Epithelial cell of prostate (primary cell): ENCODE measurements around the gene AGPAT4.

Source experiments
- DNase-seq: peaks from one replicate; pipeline ENCODE4 v3.0.0-alpha.2; 2011; ENCODE audit warnings: low read depth, low spot score
- H3K27ac ChIP-seq: fragments of 450-650 bp; 2 replicates; pipeline ENCODE4 v1.5.1; 2017; ENCODE audit warnings: mild to moderate bottlenecking

Gene AGPAT4

DNA sequence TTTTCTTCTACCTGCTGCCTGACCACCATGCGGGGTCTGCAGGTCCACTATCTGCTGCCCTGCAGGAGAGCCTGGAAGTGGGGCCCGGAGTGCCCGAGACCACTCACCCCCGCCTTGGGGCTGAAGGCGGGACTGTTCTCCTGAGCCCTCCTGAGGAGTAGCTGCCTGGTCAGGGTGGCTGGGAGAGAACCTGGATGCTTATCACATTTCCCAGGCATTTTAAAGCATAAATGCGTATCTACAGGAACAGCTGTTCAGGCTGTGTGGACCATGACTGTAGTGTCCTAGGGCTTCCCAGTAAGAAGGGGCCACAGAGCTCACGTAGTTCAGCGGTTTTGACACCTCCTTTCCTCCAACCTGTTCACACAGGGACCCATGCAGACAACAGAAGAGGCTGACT is 123.3 kb downstream of the AGPAT4 start:
- no peak for DNase-seq
- H3K27ac ChIP-seq = no peak overlapping the region

DNA sequence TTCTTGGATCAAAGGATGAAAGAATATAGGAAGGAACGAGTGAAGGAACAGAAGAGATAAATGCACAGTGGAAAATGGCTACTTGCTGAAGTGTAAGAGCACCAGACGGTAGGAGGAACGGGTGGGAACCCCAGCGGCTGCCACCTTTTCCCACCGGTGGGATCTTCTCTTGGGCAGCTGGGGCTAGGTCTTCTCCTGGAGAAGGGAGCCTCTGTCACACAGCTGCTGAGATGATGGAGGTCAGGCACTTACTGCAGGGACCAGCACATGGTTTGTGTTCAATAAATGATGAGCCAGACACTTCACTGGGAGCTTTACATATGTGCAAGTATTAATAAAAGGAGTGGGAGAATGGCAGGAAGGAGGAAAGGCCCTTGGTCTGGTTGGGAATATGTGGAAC is 123.7 kb downstream of the AGPAT4 start:
- DNase-seq = no peak
- H3K27ac ChIP-seq = no peak overlapping the region

DNA sequence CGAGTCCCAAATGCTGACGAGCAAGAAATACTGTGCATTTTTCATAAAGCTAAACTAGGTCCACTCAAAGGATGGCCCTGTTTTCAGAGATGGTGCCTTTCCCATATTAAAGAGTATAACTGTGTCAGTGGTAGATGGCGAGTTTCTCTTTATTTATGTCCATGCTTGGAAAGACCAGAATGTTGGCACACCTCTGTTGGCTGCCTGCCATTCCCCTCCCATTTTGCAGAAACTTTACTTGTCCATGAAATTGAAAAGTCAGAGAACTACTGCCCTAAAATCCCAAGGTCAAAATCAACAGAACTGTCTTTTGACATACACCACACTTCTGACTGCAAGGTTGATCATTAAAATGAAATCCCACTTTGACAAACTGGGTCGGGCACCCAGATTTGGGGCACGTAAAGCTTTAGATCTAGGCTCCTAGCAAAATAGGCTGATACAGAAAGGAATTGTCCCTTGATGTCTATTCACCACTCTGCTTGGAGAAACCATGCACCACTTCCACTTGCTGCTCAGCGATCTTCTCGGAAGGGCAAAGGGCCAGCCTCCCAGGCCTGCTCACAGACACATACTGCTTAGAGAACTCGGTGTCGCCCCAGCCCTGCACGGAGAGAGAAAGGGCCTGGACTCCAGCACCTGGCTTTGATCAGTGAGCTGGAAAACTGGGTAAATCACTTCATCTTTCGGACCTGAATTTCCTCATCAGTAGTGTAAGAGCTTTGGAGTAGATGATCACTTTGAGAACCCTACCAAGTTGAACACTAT is 130.0 kb downstream of the AGPAT4 start:
- no peak for DNase-seq
- H3K27ac ChIP-seq = no peak overlapping the region

DNA sequence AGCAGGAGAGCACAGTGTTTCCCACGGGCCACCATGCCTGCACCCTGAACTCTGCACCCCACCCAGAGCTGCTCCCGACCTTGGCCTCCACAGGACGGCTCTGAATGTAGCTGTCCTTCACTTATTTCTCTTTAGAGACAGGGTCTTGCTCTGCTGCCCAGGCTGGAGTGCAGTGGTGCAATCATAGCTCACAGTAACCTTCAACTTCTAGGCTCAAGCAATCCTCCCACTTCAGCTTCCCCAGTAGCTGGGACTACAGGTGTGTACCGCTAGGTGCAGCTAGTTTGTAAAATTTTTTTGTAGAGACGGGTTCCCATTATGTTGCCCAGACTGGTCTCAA is 130.9 kb downstream of the AGPAT4 start:
- DNase-seq = no peak

DNA sequence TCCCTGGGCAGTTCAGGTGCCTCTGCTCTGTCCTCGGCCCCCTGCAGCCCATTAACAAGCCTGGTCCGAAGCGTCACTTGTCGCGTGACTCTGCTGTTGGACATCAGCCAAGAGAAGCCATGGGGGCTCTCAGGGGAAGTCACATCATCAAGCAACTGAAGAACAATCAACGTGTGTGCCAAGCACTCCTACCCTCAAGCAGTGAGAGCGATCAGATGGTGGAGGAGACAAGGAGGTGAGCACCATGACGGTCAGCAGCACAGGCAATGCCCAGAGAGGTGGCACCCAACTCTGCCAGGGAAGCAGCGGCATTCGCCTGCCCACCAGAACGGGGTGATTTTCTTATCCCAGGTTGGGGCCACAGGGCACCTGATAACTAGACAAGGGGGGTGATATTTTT is 132.7 kb downstream of the AGPAT4 start:
- DNase-seq = no peak
- H3K27ac ChIP-seq = no peak overlapping the region

More for the DNA sequence above, 130.9 kb downstream of the AGPAT4 start:
- H3K27ac ChIP-seq = no peak overlapping the region

DNA sequence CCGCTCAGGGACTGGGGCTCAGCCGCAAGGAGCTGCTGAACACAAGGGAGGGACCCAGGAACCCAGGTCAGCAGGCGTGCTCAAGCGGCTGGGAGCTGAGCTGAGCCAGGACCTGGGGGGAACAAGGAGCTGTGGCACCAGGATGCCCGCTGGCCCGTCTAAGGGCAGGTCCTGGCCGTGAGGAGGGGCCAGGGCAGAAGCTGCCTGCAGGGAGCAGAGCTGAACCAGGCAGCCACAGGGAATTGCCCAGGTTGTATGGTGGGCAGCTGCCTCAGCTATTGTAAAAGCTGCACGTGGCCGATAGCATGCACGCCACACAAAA is 133.3 kb downstream of the AGPAT4 start:
- no peak overlapping the region for H3K27ac ChIP-seq
- DNase-seq = no peak

DNA sequence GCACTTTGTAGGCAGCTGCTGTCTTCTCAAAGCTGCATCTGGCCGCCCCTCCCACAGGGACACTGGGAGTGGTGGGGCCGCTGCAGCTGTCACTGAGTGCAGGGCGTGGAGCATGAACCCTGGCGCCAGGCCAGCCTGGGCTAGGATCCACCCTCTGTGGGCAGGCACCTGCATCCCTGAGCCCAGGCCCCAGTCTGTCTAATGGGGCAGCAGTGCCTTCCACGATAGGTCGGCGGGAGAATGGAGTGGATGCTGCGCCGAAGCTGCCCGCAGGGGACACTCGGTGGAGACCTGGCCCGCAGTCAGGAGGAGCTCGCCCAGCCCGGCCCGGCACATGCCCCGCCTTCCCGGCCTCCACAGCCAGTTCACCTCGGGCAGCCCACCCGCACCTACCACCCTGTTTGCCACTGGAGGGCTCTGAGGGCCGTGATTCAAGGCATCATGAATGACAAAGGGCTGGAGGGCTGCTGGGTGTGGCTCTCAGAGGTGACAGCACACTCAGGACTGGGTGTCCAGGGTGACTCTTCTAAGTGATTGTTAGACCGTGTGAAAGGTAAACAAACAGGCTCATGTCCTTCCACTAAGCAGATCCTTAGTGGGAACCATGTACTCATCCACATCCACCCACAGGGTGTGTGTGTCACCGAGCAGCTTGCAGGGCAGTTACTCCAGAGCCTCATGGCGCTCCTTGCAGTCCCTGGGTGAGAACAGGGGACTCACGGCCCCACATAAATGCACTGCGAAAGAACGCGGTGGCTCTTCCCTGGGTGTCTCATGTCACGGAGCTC is 133.9 kb downstream of the AGPAT4 start:
- no peak overlapping the region for H3K27ac ChIP-seq
- DNase-seq = no peak

DNA sequence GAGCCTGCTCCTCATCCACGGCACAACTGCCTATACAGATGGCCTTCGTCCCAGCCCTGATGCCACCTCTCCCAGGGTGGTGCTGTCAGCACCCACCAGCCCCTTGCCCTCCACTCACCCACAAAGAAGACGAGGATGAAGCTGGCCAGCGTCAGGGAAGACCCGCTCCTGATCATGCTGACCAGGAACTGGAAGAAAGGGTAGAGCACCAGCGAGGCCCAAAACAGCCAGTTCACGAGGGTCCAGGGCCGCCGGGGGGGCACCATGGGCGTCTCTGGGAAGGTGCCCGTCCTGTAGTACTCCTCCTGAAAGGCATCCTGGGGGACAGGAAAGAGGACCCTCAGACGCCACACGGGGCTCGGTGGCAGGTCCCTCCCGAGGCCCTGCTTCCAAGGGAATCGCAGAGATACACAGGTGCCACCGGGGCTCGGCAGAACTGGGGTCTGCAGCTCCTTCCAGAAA is 134.5 kb downstream of the AGPAT4 start:
- DNase-seq = no peak
- no peak overlapping the region for H3K27ac ChIP-seq

DNA sequence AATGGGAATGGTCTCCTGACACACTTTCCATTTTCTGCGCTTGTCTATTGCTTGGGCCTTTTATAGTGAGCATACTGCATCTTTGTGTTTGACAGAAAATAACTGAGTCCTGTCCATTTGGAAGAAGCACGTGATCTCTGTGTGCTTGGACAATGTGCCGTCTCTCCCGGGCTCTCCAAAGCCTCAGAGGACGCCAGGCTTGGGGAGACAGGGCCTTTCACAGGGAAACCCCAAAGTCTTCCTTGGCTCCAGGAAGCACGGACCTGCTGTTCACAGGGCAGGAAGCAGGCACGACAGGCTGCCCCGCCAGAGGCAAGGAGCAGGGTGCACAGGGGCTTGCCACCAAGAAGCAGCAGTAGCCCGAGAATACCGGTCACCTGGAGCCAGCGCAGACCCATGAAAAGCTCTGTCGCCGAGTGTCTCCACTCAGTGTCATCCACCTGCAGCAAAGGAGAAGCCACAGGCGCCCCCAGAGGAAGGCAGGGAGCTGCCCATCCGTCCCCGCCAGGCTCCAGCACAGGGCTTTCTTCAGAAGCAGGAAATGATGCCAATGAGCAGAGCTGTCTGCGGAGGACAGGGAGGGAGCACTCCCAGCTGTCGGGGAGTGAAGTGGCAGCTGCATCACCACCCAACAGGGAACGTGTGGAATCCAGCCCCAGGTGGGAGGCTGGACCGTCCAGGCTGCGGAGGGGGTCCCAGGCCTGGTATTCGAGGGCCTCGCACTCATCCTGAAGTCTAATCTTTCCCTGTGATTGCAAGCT is 135.1 kb downstream of the AGPAT4 start:
- DNase-seq = no peak
- H3K27ac ChIP-seq = no peak overlapping the region

DNA sequence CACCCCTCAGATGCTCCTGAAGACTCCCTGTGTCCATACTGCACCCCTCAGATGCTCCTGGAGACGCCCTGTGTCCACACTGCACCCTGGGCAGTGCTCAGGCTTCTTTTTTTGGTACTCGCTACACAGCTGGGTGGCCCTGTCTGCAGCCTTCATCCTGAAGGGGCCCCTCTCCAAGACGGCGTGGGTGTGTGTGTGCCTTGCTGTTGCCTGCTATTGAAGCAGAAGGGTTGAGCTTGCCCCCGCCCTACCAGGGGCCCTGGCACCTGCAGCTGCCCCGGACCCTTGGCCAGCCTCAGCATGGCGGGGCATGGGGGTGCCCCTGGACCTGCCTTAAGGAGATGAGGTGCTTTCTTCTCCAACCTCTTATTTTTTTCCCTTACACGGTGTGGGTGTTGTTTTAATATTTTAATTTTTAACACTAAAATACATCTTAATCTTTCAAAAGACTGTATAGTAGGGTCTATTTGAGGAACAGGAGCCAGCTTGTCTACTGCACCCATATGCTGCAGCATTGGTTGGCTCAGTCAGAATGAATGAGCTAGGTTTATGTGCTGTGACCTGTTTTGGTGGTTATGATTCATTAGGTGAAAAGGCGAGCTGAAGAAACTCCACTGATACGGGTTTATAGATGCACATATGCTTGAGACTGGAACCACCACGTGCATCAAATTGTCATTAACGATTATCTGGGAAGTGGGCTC is 135.9 kb downstream of the AGPAT4 start:
- DNase-seq = peak; percentile 79

DNA sequence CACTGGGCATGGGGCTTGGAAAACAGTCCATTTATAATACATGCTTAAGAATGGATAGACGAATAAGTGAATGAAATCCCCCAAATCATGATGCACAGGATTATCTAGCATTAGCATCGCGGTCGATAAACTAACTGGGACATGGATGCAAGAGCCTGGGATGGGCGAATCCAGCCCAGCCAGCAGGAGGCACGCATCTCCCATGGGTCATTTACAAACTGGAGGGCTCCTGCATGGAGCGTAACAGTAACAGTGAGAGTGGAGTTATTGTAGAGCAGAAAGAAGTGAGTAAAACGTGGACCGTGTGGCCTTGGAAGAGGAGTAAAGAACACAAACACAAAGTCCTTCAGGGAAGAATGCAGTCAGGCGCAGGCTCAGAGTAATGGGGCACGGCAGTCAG is 136.5 kb downstream of the AGPAT4 start:
- no peak for DNase-seq
- H3K27ac ChIP-seq = no peak overlapping the region

More for the DNA sequence above, 135.9 kb downstream of the AGPAT4 start:
- H3K27ac ChIP-seq = no peak overlapping the region

DNA sequence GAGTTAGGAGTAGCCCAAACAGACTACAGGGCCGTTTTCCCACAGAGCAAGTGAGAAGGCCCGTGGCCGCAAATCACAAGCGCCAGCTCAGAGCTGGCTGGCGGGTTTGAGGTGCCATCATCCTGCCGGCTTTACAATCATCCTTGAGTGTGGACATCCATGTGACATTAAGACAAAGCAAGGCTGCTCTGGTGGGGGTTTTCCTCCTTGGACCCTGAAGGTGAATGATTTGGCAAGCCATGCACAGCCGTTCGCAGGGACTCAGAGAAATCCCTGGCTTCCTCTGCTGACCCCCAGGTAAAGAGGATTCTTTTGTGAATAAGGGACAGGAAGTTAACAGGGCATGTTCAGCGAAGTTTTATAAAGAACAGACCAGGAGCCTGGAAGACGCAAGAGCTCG is 137.2 kb downstream of the AGPAT4 start:
- H3K27ac ChIP-seq = no peak overlapping the region
- DNase-seq = no peak

DNA sequence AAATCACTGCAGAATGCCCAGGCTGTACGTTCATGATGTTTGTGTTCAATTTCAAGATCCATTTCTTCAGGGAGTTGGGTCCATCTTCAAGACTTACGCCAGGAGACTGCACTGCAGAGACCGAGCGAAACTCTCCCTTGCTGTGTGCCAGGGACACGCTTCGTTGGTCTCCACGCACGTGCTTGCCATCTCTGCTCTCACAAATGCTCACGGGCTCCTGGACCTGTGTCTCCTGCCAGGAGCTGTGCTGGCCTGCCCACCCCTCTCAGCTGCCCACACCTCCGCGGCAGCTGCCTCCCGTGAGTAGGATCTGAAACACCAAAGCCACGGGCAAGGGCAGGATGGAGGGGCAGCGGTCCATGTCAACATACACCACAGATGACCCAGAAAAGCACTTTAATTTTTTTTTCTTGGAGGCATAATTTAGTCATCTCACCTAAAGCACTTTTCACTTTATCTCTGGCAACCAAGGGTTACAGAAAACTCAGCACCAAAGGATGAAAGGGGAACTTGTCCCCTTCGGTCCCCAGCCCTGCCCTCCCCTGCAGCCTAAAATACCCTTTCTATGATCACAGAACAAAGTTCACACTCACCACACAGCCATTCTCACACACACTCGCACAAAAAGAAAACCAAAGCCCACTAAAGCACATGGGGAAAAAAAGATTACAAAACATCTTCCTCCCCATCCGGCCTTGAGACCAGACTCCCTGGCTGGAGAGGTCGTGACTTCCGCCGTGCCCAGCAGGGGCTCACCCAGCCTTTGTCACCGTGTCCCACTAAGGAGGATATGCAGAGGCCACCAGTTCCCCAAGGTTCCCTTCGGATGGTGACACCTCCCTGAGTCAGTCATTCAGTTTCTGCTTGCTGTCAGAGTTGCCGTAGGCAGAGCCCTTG is 137.9 kb downstream of the AGPAT4 start:
- no peak for DNase-seq
- no peak overlapping the region for H3K27ac ChIP-seq

DNA sequence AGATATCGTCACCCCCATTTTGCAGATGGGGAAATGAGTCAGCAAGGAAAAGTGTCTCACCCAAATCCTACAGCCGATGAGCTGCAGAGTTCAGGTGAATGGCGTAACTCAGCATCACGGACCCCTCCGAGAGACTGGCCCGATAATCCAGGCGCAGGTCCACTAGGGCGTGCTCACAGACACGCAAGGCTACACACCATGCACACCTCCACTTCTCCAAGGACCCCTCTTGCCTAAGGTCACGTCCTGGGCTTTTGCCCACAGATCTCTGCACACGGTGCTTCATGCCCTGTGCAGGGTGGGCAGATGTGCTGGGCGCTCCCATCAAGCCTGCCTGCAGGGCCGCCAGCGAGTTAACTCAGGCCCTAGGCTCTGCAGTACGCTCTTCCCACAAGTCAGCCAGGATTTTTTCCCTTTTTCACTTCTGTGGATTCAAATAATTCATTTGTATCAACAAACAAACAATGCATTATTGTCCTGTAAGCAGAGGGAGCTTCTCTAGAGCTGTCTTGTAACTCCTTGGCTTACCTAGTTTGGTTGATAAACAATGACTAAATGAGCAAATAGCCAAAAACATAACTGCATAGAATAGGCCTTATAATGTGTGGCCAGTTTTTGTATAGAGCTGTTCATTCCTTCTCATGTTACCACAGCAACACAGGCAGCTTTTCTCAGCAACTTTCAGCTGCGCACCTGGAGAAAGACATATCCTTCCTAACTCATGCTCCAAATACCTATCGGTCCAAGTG is 139.1 kb downstream of the AGPAT4 start:
- no peak for DNase-seq
- H3K27ac ChIP-seq = no peak overlapping the region

DNA sequence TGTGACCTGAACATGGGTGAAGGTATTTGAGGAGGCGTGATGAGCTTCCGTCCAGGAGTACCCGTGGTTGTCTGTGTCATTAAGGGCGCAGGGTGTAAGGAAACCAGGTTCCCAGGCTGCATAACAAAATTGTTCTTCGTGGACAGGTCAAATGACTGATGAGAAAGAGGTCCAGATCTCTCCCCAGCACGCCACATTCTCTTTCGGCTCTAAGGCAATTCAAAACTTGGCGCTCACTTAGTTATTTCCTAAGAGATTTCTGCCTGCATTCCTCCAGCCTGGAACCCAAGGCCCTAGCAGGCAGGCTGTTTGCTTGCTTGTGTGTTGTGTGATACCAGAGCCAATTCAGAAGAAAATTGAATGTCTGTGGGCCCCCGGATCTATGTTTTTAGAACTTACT is 139.9 kb downstream of the AGPAT4 start:
- no peak for DNase-seq
- no peak overlapping the region for H3K27ac ChIP-seq

DNA sequence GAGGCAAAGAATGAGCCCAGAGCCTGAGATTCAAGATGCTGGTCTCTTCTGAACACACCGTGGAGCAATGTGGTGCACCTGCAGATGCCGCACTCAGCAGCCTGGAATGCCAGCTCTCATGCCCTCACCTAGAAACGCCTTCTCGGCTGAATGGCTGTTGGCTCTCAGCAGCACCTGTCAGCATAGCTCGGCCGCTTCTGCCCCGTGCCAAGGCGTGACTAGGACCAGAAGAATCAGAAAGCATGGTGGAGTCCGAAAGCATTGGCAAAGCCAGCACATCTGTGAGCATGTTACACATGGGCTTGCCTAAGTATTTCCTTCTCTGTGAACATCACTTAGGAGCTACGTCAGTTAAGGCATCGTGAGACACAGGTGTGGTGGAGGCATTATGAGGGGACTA is 141.5 kb downstream of the AGPAT4 start:
- DNase-seq = no peak
- H3K27ac ChIP-seq = no peak overlapping the region

DNA sequence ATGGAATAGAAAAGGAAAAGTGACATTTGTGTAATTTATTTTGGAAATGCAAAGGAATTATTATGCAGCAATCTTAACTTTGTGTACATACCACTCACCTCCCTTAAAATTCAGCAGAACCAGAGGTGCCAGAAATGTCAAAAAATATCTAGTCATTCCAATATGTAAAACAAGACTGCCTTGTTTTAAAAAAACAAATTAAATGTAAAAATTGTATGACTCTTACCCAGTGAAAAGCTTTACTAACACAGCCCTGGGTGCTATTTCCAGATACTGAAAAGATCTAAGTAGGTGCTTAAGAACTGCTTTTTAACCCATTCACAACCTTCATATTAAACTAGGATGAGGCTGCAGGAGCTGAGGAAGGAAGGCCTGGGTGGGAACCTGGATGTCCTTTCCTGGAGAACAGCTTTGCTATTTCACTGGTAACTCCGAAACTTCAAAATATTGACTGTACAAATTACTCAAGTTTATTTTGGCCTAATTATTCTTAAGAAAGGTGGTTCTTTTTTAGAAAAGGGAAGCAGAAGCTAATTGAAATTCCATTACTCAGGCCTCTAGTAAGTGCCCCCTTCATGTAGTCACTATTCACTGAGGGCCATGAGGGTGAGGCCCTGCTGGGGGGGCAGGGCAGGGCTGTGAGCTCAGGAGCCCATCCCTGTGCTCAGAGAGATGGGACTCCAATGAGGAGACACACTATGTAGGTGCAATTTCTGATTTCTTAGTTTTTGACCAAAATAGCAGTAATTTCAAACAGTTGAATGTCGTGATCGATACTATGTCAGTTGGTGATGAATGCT is 142.7 kb downstream of the AGPAT4 start:
- no peak for DNase-seq
- no peak overlapping the region for H3K27ac ChIP-seq

DNA sequence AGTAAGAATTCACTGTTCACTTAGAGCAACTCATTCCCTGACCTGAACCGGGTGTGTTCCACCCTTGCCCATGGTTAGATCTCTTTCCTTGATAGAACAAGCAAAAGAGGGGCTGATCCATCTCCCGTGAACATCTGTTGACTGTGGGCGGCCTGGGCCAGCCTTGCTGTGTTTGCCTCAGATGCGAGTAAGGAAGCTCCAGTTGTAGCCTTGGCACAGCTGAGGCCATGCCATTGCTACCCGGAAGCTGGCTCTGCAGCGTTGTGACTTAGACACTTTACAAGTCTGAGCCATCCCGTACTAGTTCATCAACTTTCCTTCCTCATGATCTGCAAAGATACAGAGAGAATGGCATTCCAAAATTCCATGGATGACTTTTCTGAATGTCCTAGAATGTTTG is 143.3 kb downstream of the AGPAT4 start:
- DNase-seq = no peak
- no peak overlapping the region for H3K27ac ChIP-seq
